Tibial artery (tissue), 4 donors: ENCODE measurements around the gene EDA.

Source experiments
- DNase-seq, 2 donors: peaks; one replicate each; pipeline ENCODE4 v3.0.0-alpha.2; 2019
- H3K27ac ChIP-seq, 2 donors: fragments of 200-600 bp; sonication (generic) in 1 of 2; 1 replicate in 1 of 2; 2 replicates in 1 of 2; pipeline ENCODE4 v1.5.1; 2018 to 2019; ENCODE audit warnings: mild to moderate bottlenecking in 1 of 2
- H3K27me3 ChIP-seq, 2 donors: fragments of 200-600 bp; sonication (generic) in 1 of 2; one replicate each; pipeline versions ENCODE4 v1.5.1 to v1.6.0; 2016 to 2019
- H3K36me3 ChIP-seq, 3 donors: fragments of 200-600 bp; sonication (generic) in 2 of 3; one replicate each; pipeline ENCODE4 v1.5.1; 2016 to 2019; ENCODE audit warnings: mild to moderate bottlenecking in 2 of 3
- H3K4me1 ChIP-seq, 4 donors: fragments of 200-600 bp; sonication (generic) in 2 of 4; 1 replicate in 3 of 4; 2 replicates in 1 of 4; pipeline ENCODE4 v1.5.1; 2016 to 2019
- H3K4me3 ChIP-seq, 2 donors: fragments of 200-600 bp; sonication (generic) in 1 of 2; 1 replicate in 1 of 2; 2 replicates in 1 of 2; pipeline ENCODE4 v1.5.1; 2018 to 2019; ENCODE audit warnings: mild to moderate bottlenecking in 2 of 2
- H3K9me3 ChIP-seq, 3 donors: fragments of 200-600 bp; sonication (generic) in 1 of 3; one replicate each; pipeline ENCODE4 v1.5.1; 2016 to 2019
- intact Hi-C: fragments of 100-400 bp; cut with DNase I; formaldehyde crosslinking; loops from one replicate; pipeline ENCODE4 v1.15.0; 2023; ENCODE audit warnings: low total_unique reads
- TF ChIP-seq, protein P1 (sequence below), 2 experiments: fragments of 200-600 bp in 1 of 2; fragments of 450-650 bp in 1 of 2; IDR thresholded peaks; one replicate each; pipeline ENCODE4 v1.5.1; 2017 to 2019; ENCODE audit warnings: antibody characterized with exemption in 2 of 2, mild to moderate bottlenecking in 1 of 2, moderate library complexity in 1 of 2

EDA gene

DNA sequence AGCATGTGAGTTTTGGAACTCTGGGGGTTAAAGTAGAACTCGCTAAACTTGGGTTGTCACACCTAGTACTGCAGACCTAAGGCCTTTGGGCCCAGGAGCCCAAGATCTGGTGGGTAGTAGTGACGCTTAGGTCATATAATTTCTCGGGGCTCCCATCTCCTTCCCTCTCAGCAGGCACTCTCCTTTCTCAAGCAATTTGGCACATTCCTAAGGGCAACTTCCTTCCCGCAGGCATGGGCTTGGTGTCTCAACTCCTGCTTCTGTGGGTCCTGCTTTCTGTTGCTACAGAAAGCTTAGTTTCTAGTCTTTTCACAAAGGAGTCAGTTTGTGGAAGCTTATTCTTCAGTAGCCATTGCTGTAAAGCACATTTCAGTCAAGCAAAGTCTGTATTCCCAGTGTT is 10.4 kb upstream of the EDA start:
- intact Hi-C loops, result no loop called here
- Histone ChIP-seq H3K27me3 (no peaks in the 10 kb centered on the region), H3K4me3 (no peak overlapping the region), H3K4me1 (no peaks in the 10 kb centered on the region), H3K9me3 (no peaks in the 10 kb centered on the region), H3K36me3 (no peaks in the 10 kb centered on the region), H3K27ac (no peak overlapping the region)
- TF ChIP-seq, protein P1, sequence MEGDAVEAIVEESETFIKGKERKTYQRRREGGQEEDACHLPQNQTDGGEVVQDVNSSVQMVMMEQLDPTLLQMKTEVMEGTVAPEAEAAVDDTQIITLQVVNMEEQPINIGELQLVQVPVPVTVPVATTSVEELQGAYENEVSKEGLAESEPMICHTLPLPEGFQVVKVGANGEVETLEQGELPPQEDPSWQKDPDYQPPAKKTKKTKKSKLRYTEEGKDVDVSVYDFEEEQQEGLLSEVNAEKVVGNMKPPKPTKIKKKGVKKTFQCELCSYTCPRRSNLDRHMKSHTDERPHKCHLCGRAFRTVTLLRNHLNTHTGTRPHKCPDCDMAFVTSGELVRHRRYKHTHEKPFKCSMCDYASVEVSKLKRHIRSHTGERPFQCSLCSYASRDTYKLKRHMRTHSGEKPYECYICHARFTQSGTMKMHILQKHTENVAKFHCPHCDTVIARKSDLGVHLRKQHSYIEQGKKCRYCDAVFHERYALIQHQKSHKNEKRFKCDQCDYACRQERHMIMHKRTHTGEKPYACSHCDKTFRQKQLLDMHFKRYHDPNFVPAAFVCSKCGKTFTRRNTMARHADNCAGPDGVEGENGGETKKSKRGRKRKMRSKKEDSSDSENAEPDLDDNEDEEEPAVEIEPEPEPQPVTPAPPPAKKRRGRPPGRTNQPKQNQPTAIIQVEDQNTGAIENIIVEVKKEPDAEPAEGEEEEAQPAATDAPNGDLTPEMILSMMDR (IDR thresholded peaks at IDR 0.05), result no peak
- DNase-seq, result no peak

DNA sequence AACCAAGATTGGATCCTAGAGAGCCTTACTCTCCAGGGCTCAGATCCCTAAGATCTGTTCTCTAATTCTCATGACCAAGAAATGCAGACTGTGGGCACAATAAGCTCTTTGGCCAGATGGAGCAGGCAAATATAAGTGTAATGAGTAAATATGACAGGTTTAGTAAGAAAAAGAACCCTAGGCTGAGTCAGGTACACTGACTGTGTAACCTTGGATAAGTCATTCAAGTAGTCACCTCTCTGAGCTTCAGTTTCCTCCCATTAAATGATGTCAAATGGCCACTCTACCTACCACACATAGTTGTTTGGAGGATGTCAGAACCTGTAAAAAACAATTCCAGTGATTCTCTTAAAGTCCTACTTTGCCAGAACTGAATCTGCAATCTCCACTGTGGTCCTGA is 8.3 kb upstream of the EDA start:
- H3K27me3 ChIP-seq, result no peaks in the 10 kb centered on the region
- H3K9me3 ChIP-seq, result no peaks in the 10 kb centered on the region
- H3K27ac ChIP-seq, result no peak overlapping the region
- no peak for DNase-seq
- no peaks in the 10 kb centered on the region for H3K36me3 ChIP-seq
- H3K4me3 ChIP-seq, result no peak overlapping the region
- H3K4me1 ChIP-seq, result no peaks in the 10 kb centered on the region
- intact Hi-C loops, result no loop called here
- TF ChIP-seq, protein P1 (IDR thresholded peaks at IDR 0.05), result no peak

DNA sequence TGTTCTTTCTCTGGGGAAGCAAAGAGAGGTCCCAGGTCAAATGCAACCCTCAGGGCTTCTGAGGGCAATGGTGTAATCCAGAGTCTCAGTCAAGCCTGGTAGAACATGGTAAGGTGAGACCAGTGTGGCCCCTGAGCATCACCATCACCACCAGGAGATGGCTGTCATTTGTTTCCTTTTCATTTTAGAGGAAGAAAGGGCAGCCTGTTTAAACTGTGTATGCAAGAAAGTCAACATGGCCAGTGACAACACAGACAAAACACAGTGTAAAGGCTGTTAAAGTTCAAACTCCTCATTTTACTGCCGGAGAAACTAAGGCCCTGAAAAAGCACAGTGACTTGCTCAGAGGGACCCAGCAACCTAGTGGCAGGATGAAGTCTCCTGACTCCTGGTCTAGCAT is 2.0 kb upstream of the EDA start:
- TF ChIP-seq, protein P1 (IDR thresholded peaks at IDR 0.05), result no peak
- intact Hi-C loops, result no loop called here
- no peak for DNase-seq
- peaks cover 0 to 9% (median 0%) of the 10 kb centered on the region in 4 donors for H3K4me1 ChIP-seq
- no peaks in the 10 kb centered on the region for H3K27me3 ChIP-seq
- no peaks in the 10 kb centered on the region for H3K9me3 ChIP-seq
- no peak overlapping the region for H3K27ac ChIP-seq
- H3K4me3 ChIP-seq, result no peak overlapping the region
- no peaks in the 10 kb centered on the region for H3K36me3 ChIP-seq

DNA sequence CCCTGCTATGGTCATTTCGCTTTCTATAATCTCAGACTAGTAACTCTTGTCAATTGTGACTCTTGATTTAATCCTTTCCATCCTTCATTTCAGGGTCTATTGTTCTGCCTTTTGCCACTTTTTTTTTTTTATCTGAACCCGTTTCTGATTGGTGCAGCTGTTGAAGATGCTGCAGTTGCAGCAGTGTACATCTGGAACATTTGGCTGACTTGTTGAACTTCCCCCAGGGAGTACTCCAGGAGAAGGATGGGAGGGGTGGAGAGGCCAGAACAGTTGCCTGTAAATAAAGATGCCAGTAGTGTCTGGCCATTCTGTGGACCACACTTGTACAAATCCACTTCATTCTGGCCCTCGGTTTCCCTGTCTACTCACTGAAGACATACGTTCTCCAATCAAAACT is 1.0 kb upstream of the EDA start:
- intact Hi-C loops, result no loop called here
- no peak for DNase-seq
- H3K27ac ChIP-seq, result peak overlapping the region in 1 of 2 donors; percentile 30

DNA sequence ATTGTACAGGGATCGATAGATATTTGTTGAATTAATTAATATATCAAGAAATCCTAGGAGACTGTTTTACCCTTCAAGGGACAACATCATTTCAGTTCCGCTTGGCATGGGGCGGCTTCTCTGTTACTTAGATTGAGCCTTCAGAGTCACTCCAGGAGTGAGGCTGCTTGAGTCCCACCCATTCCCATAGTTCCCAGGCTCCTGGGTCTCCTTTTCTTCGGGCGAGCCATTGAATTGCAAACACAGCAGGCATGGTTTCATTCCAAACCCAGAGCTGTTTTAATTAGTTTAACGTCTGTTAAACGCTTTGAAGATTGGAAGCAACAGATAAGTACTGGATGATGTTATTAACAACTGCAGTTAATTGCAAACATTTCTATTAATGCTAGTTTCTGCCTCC is 571 bp upstream of the EDA start:
- Histone ChIP-seq H3K36me3 (no peaks in the 10 kb centered on the region), H3K27me3 (no peaks in the 10 kb centered on the region), H3K4me3 (peak overlapping the region; percentile 74 to 75), H3K4me1 (peaks cover 0 to 9% (median 0%) of the 10 kb centered on the region in 4 donors), H3K27ac (peak overlapping the region in 1 of 2 donors; percentile 30), H3K9me3 (no peaks in the 10 kb centered on the region)
- intact Hi-C loops, result no loop called here
- TF ChIP-seq, protein P1 (IDR thresholded peaks at IDR 0.05), result no peak
- no peak for DNase-seq

More for the DNA sequence above, 1.0 kb upstream of the EDA start:
- TF ChIP-seq, protein P1 (IDR thresholded peaks at IDR 0.05), result no peak
- no peak overlapping the region for H3K4me3 ChIP-seq
- H3K9me3 ChIP-seq, result no peaks in the 10 kb centered on the region
- no peaks in the 10 kb centered on the region for H3K36me3 ChIP-seq
- H3K27me3 ChIP-seq, result no peaks in the 10 kb centered on the region
- H3K4me1 ChIP-seq, result peaks cover 0 to 9% (median 0%) of the 10 kb centered on the region in 4 donors
